EH (cell line): ENCODE results near the gene LRPPRC.

ENCODE experiments used
- DNase-seq: peaks from one replicate; pipeline ENCODE4 v3.0.0-alpha.2; 2015; ENCODE audit warnings: low read depth

Gene LRPPRC

GRCh38 chr2:43854671-43855070, 141.1 kb downstream of the LRPPRC start:
- no peak for DNase-seq

GRCh38 chr2:43853141-43854081, 142.4 kb downstream of the LRPPRC start:
- DNase-seq: no peak

- DNase-seq: no peak
Measured at GRCh38 chr2:43852196-43852730, 143.5 kb downstream of the LRPPRC start.

- no peak for DNase-seq
Measured at GRCh38 chr2:43851011-43851980, 144.5 kb downstream of the LRPPRC start.

GRCh38 chr2:43848214-43848613, 147.6 kb downstream of the LRPPRC start:
- DNase-seq: peak; percentile 22

GRCh38 chr2:43846140-43846793, 149.5 kb downstream of the LRPPRC start:
- no peak for DNase-seq

GRCh38 chr2:43845181-43845580, 150.6 kb downstream of the LRPPRC start:
- DNase-seq: no peak

- no peak for DNase-seq
Measured at GRCh38 chr2:43842866-43843226, 152.9 kb downstream of the LRPPRC start.

GRCh38 chr2:43841949-43842865, 153.6 kb downstream of the LRPPRC start:
- no peak for DNase-seq

GRCh38 chr2:43840965-43841364, 154.8 kb downstream of the LRPPRC start:
- peak; percentile 11 for DNase-seq

- no peak for DNase-seq
Measured at GRCh38 chr2:43839776-43840564, 155.8 kb downstream of the LRPPRC start.

GRCh38 chr2:43838560-43839267, 157.1 kb downstream of the LRPPRC start, which contains the start of the genes ABCG5 and ABCG8:
Gene ABCG5 (minus strand): TSS chr2:43838839. CDS start chr2:43838679, 160 bp downstream.
Gene ABCG8 (plus strand): TSS chr2:43838971. CDS start chr2:43839054, 83 bp downstream.
- no peak for DNase-seq

GRCh38 chr2:43837831-43838559, 157.8 kb downstream of the LRPPRC start:
- DNase-seq: no peak

GRCh38 chr2:43837033-43837432, 158.8 kb downstream of the LRPPRC start:
- DNase-seq: no peak
